ENCODE results near the gene CCDC80. TPM values are rescaled to one million over a fixed set of nuclear protein-coding genes. Genes with fewer than 3 reads are reported as not detected.

Gene CCDC80, protein sequence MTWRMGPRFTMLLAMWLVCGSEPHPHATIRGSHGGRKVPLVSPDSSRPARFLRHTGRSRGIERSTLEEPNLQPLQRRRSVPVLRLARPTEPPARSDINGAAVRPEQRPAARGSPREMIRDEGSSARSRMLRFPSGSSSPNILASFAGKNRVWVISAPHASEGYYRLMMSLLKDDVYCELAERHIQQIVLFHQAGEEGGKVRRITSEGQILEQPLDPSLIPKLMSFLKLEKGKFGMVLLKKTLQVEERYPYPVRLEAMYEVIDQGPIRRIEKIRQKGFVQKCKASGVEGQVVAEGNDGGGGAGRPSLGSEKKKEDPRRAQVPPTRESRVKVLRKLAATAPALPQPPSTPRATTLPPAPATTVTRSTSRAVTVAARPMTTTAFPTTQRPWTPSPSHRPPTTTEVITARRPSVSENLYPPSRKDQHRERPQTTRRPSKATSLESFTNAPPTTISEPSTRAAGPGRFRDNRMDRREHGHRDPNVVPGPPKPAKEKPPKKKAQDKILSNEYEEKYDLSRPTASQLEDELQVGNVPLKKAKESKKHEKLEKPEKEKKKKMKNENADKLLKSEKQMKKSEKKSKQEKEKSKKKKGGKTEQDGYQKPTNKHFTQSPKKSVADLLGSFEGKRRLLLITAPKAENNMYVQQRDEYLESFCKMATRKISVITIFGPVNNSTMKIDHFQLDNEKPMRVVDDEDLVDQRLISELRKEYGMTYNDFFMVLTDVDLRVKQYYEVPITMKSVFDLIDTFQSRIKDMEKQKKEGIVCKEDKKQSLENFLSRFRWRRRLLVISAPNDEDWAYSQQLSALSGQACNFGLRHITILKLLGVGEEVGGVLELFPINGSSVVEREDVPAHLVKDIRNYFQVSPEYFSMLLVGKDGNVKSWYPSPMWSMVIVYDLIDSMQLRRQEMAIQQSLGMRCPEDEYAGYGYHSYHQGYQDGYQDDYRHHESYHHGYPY
- 5.2 and 14.4 TPM in 2 replicates for total RNA-seq

DNA sequence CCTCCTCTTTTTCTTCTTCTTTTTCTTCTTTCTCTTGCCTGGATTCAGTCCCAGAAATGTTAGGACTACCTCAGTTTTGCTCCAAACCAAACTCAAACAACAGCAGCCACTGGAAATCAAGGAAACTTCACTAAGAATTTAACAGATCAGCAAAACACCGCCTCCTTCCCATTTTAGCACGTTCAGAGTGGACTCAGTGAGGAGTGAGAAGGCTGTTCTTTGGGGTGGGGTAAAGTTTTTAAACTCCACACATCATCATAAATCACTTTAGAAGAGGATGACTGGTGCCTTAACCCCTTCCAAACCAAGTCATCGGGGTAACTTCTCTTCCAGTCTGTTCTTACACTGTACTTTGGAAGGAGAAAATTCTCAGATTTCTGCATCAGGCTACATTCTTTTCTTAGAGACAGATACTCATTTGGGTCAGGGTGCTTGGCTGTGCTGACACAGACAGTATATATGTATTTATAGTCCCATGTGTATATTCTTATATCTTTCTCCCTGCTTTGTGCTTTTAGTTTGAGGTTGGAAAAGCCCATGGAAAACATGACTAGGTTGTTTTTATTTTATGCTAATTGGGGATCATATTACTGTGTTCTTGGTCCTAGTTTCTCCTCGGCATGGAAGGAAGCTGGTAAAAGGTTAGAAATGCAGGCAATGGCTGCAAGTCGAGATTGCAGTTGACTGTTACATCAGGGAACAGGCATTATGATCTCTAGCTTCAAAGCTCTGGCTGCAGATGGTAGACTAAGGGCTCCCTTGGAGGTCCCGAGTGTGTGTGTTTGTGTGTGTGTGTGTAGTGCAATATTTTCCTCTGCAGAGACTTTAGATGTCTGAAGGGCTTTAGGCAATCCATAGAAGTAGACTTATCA lies at the start of gene CCDC80:
Gene CCDC80 (minus strand): TSS at position 214 of the 872 bp plus-strand sequence. CDS start 1,238 bp downstream, outside the sequence.
- DNase-seq (ENCODE audit: low read depth in 2 of 2) = peak; percentile 77 to 87

DNA sequence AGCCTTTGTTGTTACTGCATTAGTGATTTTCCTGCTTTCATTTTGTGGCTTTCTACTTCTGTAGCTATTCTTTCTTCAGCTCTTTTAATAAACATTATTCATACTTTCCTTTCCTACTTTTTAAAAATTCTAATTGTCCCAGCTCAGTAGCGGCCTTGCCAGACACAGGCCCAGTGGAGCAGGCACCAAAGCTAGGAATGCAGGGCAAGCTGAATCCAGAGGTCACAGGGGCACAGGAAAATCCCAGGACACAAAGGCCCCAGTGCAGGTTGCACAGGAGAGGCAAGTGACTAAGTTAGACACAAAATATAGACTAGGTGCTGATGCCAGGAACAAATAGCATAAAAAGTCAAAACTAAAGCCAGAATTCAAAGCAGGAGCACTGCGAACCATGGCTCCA lies 49.0 kb upstream of the CCDC80 start:
- DNase-seq (ENCODE audit: low read depth in 2 of 2) = peak in 1 of 2 donors; percentile 76

DNA sequence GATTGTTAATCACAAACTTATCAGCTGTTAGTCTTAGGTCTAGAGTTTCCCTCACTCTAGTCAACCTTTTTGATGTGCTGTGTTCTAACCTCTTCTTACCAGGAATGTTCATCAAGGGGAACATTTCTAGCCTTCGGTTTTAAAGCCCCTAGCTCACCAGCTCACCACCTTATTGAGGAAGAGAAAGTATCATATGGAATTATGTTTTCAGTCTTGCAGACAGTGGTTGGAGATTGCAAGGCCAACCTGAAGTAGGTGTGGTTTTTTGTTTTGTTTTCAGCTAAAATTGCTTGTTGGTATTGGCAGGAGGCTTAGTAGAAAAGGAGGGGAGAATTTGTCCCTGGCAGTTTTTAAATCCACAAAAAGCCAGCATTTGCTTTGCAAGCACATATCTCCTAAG lies 48.4 kb upstream of the CCDC80 start:
- no peak for DNase-seq (ENCODE audit: low read depth in 2 of 2)

DNA sequence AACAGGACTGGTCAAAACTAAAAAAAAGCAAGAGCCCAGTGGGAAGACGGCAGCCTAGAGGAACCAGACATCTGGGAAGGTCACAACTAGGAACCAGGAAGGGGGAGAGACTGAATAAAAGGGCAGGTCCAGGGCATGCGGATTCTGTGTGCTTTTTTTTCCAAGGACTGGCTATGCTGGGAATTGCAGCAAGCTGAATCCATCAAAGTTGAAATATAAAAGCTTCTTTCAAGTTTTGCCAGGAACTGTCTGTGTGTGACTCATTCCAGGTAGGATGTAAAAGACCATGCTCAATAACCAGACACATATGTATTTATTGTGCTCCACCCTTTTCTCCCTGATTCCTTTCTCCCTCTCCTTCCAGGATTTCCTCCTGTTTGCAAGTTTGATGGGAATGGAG lies 47.9 kb upstream of the CCDC80 start:
- DNase-seq (ENCODE audit: low read depth in 2 of 2) = no peak

DNA sequence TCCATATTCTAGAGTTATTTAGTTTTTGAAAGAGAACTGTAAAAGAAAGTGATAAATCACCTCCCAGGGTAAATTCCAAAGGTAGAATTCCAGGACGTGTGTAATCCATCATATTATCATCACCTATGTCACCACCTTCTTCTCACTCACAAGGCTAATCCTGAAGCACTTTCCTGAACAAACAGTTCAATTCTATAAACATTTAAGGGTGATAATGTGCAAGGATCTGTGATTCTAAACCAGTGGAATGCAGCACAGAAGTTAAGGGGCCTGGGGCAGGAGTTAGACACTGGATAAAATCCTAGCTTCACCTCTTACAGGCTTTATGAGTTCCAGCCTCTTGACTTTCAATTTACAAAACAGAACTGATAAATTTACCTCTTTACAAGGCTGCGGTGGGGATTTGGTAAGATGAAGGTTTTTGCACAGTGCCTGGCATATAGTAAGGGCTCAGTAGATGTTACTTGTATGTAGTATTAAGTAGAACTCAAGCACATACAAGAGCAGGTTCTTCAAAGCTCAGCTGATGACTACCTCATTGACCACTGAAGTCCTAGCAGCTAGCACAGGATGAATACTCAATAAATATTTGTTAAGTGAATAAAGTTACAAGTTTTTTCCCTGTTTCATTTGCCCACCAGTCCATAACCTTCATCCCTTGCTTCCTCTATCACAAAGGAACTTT lies 47.3 kb upstream of the CCDC80 start:
- no peak for DNase-seq (ENCODE audit: low read depth in 2 of 2)

DNA sequence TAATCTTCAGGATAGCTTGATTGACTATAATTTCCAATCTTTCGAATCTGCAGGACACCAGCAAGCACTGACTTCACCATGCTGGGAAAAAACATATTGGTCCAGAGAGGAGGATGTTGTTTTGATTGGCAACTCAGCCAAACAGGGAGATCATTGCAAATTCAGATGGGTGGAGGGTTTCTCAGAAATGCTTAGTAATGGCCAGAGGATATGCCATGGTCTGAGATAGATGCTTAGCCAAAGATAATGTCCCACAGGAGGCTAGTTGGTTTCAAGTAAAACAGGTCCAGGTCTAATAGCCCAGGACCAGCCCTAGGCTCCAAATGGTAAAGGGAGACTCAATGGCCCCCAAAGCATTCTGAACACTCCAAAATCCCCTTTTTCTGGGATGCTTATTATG lies 46.7 kb upstream of the CCDC80 start:
- DNase-seq (ENCODE audit: low read depth in 2 of 2) = no peak

DNA sequence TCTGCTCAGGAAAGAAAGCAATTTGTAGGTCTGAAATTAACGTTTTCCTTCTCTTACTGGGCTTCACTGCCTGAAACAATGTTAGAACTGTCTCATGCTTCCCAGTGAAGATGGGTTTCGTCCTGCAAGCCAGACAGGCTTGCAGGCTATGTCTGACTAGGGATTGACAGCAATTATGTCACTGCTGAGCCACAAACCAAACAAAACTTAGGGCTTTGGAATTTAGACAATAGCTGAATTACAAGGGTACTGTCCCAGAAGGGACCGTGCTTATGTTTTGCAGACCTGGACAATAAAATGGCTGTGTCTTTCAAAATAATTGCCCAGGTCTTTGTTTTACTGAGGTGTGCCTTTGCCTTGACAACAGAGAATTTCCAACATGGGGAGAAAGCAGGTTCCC lies 46.3 kb upstream of the CCDC80 start:
- no peak for DNase-seq (ENCODE audit: low read depth in 2 of 2)

DNA sequence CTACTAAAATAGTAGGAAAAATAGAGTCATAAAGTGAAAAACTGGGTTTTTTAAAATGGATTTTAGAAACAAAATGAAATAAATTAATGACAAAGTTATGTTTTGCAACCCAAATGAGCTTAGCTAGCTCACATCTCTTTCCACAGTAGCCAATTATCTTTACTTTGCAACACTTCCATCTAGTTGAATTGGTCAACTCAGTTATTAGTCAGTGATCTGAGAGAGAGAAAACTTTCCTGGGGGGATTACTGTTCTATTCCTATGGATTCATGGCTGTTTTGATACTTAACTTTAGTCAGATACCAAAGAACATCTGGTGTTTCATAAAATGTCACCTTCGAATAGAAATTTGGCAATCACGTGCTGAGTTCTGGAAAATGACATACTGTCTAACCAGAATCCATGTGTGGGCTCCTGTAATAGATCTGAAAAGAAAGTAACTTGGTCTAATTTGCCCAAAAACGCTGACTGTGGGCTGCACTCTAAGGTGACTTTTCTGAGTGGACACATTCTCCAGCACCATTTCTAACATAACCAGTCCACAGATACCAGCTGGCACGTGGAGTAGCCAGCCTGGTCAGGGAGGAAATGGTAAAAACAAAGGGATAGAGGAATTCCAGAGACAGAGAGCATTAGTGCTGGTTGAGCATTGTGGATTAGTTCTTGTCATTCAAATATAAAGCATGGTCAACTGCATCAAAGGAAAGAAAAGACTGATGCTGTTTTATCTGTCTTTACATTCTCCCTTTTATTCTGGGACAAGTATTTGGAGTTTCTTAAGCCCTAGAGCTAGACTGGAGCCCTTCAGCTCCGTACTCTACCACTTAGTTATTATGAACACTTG lies 45.2 kb upstream of the CCDC80 start:
- peak in 1 of 2 donors; percentile 21 for DNase-seq (ENCODE audit: low read depth in 2 of 2)

DNA sequence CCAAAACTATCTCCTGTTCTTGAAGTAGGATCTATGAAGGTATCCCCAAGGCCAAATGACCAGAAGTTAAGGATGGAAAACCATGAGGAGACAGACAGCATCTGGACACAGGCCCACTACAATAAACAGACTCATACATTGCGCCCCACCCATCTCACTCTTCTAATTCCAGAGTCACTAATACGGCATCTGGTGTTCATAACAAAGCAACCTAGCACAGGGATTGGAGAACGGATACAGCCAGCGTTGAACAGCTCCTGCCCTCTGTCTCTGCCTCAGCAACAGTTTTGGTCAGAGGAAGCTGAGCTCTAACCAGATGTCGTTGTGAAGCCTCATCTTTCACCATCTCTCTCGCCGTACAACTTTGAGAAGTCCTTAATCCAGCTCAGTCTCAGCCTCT lies 44.5 kb upstream of the CCDC80 start:
- DNase-seq (ENCODE audit: low read depth in 2 of 2) = peak in 1 of 2 donors; percentile 64

DNA sequence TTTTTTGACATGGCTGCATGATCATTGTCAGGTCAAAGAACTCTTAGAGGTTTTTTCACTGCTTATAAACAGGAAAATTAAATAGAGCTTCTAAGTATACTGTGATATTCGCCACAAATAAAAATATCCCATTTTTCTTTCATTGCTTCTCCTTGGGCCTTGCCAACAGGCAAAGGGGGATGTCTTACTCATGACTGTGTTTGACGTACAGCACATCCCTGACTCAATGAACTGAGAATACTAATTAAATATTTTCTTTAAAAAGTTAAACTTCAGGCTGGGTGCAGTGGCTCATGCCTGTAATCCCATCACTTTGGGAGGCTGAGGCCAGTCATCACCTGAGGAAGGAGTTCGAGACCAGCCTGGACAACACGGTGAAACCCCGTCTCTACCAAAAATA lies 41.4 kb upstream of the CCDC80 start:
- peak in 1 of 2 donors; percentile 22 for DNase-seq (ENCODE audit: low read depth in 2 of 2)

DNA sequence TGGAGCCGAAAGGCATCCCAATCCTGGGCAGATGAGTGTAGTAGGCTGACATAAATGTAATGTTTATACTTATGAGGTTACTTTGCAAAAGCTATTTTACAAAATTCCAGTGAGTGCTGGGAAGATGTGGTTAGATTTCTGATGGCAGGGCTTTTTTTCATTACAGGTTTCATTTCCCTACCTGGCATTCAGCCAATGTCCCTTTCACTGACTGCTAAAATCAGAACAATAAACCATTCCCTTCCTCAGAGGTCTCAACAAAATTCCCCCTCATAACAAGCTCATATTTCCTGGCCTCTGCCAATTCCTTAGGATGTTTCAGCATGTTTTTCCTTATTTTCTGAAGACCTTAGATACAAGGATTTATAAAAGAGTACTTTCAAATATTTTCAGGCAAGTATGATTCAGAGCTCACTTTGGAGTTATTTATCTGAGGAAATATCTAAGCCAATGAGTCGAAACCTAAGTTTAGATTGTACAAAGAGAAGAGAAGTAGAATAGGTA lies 40.9 kb upstream of the CCDC80 start:
- peak; percentile 66 to 80 for DNase-seq (ENCODE audit: low read depth in 2 of 2)

DNA sequence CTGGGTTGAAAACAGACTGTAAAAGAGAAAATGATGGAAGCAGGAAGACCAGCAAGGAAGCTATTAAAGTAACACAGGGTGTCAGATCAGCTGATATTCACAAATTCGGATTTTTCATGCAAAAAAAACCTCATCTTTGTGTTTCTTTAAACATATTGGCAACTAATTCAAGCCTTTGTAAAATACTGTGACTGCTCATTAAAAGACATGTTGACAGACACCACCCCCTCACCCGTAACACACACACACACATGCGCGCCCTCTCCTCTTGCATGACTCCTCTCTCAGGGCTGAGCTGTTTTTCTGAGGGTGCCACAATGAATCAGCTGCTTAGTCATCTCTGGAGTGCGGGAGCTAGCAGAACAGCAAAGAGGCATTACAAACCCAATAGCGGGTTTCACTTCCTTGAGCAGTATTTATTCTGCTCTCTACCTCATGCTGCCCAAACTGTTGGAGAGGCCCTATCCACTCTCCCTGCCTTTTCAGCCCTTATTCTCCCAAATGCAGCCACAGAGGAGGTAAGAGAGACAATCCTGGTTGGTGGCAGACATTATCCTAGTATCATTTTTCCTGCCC lies 35.8 kb upstream of the CCDC80 start:
- peak; percentile 56 to 96 for DNase-seq (ENCODE audit: low read depth in 2 of 2)

DNA sequence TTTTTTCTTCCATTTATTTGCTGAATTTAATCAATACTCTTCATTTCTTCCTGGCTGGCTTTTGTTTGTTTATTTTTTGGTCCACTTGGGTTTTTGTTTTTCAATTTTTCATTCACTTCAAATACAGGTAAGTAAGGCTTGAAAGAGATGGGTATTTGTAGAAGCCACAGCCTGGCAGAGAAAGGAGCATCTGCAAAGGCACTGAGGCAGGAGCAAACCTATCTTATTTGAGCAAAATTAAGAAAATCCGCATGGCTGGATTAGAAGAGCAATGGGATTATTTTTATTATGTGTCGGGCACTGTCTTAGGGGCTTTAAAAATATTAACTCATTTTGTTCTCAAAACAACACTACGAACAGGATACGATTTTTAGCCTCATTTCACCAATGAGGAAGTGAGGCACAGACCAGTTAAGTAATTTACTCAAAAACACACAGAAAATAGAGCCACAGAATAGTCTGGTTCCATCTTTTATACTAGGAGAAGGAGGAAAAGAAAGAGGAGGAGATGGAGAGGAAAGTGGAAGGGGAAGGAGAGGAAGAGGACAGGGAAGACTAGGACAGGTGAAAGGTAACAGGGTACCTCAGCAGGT lies 35.1 kb upstream of the CCDC80 start:
- DNase-seq (ENCODE audit: low read depth in 2 of 2) = no peak

DNA sequence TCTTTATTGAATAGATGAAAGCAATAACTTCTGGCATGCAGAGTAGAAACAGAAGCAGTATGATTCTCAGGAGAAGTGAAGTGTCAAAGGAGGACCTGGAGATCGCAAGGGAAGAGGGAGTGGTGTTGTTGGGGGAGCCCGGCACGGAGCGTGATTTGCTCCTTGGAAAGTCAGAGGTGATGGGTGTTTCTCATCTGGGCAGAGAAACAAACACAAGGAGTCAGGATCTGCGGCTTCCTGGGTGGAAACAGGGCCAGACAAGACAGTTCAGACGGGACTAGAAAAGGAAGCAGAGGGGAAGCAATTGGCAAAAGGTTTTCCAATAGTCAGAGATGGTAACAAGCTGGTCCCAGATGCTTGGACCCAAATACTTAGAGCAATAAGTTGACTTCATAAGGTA lies 34.4 kb upstream of the CCDC80 start:
- DNase-seq (ENCODE audit: low read depth in 2 of 2) = peak in 1 of 2 donors; percentile 45

DNA sequence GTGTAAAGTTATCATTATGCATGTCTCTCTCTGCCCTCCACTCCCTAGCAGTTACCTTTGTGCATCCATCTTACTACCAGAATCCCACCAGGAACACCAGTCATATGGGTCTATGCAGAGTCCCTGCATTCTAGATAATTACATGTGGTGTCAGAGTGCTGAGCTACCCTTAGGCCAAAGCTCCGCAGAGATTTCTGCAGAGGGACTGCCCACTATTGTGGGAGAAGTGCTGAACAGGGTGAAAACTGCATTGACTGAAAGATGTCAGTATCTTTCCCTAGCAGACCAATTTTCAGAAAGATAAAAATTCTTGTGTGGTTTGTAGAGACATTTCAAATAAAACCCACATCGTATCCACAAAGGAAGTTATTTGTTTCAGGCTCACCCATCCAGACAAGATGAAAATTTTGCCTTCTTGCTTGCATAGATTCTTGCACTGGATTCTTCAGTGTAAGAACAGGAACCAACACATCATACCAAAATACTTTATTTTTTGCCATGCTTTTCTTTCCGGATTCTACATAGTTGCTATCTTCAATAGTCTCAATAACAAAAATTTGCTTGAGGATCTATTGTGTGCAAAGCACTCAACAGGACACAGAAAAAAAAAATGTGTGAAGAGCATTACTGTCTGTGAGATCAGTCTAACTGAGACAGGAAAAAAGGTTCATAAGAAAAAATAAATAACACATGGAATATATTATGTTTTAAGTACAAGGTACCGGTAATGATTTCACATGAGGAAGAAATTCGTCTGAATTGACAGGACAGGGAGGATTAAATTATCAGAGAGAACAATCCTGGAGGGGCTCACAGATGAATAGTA lies 32.0 kb upstream of the CCDC80 start:
- no peak for DNase-seq (ENCODE audit: low read depth in 2 of 2)

DNA sequence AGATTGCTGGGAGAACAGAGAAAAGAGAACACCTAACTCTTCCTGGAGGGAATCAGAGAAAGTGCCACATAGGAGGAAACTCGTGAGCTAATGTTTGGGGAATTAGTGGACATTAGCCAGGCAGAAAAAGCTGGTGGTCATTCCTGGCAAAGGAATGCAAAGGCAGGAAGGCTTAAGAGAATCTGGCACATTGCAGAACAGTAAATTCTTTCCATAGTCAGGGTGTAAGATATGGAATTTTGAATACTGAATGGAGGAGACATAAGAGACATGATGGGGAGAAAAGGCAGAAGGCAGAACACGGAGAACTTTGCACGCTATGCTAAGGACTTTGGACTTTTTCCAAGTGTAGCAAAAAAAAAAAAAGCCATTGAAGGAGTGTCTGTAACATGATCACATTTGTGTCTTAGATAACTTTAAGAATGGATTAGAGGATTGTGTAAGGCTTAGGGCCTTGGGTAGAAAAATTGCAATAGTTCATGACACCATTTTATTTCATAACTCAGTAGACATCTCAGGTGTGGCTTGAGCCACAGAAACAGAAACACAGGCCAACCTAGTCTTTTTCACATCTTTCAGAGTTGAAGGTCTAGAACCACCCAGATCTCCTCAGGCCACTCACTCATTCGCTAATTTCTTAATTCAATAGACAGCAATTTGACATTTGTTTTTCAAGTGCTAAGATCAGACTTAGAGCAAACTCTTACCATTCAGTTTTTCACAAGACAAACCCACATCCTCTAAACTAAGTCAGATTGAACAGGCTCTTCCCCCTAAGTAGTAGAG lies 31.2 kb upstream of the CCDC80 start:
- peak; percentile 57 to 86 for DNase-seq (ENCODE audit: low read depth in 2 of 2)

DNA sequence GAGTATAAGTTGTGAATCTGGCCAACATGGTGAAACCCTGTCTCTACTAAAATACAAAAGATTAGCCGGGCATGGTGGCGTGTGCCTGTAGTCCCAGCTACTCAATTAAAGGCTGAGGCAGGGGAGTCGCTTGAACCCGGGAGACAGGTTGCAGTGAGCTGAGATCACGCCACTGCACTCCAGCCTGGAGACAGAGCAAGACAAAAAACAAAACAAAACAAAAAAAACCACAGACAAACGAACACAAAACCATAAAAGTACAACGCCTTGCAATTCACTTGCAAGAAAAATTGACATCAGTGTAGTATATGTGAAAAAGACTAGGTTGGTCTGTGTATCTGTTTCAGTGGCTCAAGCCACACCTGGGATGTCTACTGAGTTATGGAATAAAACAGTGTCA lies 29.9 kb upstream of the CCDC80 start:
- DNase-seq (ENCODE audit: low read depth in 2 of 2) = no peak
